Natural killer cell treated with Interleukin-12 subunit alpha and Interleukin-12 subunit beta and Interleukin-15 and Interleukin-18, amount 100 ng/mL, for 72 hours (primary cell): ENCODE data around the gene NFATC1. TPM values are rescaled to one million over a fixed set of nuclear protein-coding genes. Genes with fewer than 3 reads are reported as not detected.
"Not testable (repeated sequence)": the region's sequence is repeated elsewhere in the genome, so short reads cannot be mapped to it uniquely, and the experiment has no call there.

Source experiments
- ATAC-seq, 2 donors: fragments of 150-1000 bp; cut with Tn5 transposase in 1 of 2; sonication (Bioruptor Pico), chemical (Tn5 transposase) in 1 of 2; 2 replicates each; pipeline ENCODE4 v1.10.0; 2021
- DNase-seq: peaks from one replicate; pipeline ENCODE4 v3.0.0; 2022; ENCODE audit warnings: low spot score
- H3K27ac Mint-ChIP-seq, 2 donors: 1 replicate in 1 of 2; 2 replicates in 1 of 2; pipeline ENCODE4 v1.8.0; 2022; ENCODE audit warnings: mixed read lengths in 2 of 2, mild to moderate bottlenecking in 1 of 2, moderate library complexity in 1 of 2
- H3K27me3 Mint-ChIP-seq, 2 donors: 1 replicate in 1 of 2; 2 replicates in 1 of 2; pipeline ENCODE4 v1.8.0; 2022; ENCODE audit warnings: mixed read lengths in 2 of 2
- H3K36me3 Mint-ChIP-seq: one replicate; pipeline ENCODE4 v1.8.0; 2022; ENCODE audit warnings: mixed read lengths
- H3K4me1 Mint-ChIP-seq, 2 donors: 1 replicate in 1 of 2; 2 replicates in 1 of 2; pipeline ENCODE4 v1.8.0; 2022; ENCODE audit warnings: low read depth in 2 of 2, mixed read lengths in 2 of 2, mild to moderate bottlenecking in 1 of 2
- H3K4me3 Mint-ChIP-seq: one replicate; pipeline ENCODE4 v1.8.0; 2022; ENCODE audit warnings: mixed read lengths
- H3K9me3 Mint-ChIP-seq: 2 replicates; pipeline ENCODE4 v1.8.0; 2022; ENCODE audit warnings: mixed read lengths
- total RNA-seq, 2 donors: library from RNA; stranded (reverse); gene quantifications; one replicate each; pipeline ENCODE4 v1.2.3, GENCODE V29; 2022

The NFATC1 gene
- total RNA-seq, 2 donors from 2014 or later = 22.3 to 34.4 TPM

- peak; percentile 61 for DNase-seq
- Mint-ChIP-seq H3K4me3 (no peak overlapping the region), H3K9me3 (no peaks in the 10 kb centered on the region), H3K27ac (no peak overlapping the region), H3K36me3 (no peaks in the 10 kb centered on the region), H3K27me3 (no peaks in the 10 kb centered on the region), H3K4me1 (no peaks in the 10 kb centered on the region)
- no peak for ATAC-seq
Observed at GRCh38 chr18:79479116-79479760, 83.5 kb downstream of the NFATC1 start.

DNA sequence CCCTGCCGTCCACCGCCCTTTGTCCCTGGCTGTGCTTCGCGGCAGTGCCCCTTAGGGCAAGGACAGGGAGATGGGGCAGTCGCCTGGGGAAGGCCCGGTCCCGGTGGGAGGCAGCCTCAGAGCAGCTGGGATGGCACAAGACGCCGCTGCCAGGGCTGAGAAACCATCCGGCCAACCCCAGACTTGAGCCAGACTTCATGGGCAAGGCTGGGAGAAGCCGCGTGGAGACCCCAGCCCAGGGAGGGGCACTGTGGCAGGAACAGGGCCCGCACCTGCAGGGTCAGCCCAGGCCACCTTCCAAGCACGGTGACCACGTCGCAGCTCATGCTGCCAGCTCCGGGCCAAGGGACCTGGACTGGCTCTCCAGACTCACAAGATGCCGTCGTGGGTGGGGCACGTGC lies 84.0 kb downstream of the NFATC1 start:
- Mint-ChIP-seq H3K4me1 (peaks cover 0 to 2% of the 10 kb centered on the region in 2 donors), H3K27me3 (no peaks in the 10 kb centered on the region), H3K36me3 (no peaks in the 10 kb centered on the region), H3K4me3 (no peak overlapping the region), H3K9me3 (no peaks in the 10 kb centered on the region), H3K27ac (no peak overlapping the region)
- no peak for DNase-seq
- ATAC-seq = peak in 1 of 2 donors; percentile 25

DNA sequence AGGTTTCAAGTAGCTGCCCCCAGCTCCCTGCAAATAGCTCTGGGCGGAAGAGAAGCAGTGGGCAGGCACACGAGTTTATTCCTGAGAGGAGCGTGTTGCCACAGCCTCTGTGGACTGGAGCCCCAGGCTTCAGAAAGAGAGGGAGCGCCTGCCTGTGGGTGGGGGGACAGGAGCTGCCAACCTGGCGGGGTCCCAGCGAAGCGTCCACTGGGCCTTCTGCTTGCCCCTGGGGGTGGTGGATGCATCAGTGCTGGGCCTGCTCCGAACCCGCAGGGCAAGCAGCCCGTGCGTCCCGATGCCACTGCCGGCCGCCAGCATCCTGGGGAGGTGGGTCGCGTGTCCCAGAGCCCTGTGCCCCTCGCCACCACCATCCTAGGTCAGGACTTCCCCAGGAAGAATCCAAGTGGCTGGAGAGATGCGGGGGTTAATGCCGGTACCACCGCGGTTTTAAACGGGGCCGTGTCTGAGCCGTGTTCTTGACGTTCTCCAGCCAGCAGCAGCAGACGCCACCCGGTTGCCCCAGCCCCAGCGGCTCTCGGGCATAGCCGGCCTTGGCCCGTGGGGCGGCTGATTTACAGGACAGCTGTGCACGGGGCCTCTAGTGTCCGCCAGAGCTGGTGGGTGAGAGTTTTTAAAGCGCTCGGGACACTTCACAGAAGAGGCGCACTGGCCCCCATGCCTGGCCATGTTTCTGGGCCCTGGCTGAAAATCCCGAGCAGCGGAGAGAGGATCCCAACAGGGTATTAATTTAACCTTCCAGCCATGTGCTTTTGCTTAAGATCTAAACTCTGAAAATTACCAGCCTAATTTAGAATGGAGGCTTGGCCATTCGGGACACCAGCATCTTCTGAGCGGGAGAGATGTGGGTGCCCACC lies 84.7 kb downstream of the NFATC1 start:
- Mint-ChIP-seq H3K27ac (no peak overlapping the region), H3K4me1 (peaks cover 0 to 2% of the 10 kb centered on the region in 2 donors)

DNA sequence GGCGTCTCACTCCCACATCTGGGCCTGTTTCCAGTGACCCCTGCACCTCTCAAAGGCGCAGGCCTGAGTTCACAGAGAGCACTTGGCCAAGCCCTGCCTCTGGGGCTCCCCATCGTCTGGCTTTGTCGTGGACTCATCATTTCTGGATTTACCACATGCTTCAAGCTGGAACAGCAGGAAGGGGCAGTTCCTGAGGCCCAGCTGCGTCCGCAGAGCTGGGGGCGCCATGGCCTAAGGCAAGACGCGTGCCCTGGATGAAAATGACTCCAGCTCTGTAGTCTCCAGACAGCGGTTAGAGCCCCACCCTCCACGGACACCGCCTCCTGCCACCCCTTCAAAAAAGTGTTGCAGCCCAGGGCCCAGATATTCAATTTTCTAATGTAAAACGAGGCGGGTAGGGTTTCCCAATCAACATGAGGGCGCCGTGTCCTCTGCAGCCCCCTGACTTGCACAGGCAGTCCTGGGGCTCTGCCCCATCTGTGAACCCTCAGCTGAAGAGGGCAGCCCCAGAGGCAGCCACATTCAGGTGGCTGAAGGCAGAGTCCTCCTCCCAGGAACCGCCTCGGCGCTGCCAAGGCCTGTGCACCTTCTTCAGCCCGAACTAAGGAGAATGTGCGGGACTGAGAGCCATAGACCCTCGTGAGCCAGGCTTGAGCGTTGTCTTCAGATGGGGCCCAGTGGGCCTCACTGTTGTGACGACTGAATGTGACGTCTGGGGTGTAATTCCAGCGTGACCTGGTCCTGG lies 85.5 kb downstream of the NFATC1 start:
- ATAC-seq = peak in 1 of 2 donors; percentile 28
- DNase-seq = peak; percentile 42
- Mint-ChIP-seq H3K27me3 (no peaks in the 10 kb centered on the region), H3K4me3 (no peak overlapping the region), H3K4me1 (peaks cover 0 to 2% of the 10 kb centered on the region in 2 donors), H3K36me3 (no peaks in the 10 kb centered on the region), H3K27ac (no peak overlapping the region), H3K9me3 (no peaks in the 10 kb centered on the region)

More for the DNA sequence above, 84.7 kb downstream of the NFATC1 start:
- Mint-ChIP-seq H3K27me3 (no peaks in the 10 kb centered on the region), H3K4me3 (no peak overlapping the region), H3K36me3 (no peaks in the 10 kb centered on the region), H3K9me3 (no peaks in the 10 kb centered on the region)
- peak; percentile 55 for DNase-seq
- ATAC-seq = no peak

DNA sequence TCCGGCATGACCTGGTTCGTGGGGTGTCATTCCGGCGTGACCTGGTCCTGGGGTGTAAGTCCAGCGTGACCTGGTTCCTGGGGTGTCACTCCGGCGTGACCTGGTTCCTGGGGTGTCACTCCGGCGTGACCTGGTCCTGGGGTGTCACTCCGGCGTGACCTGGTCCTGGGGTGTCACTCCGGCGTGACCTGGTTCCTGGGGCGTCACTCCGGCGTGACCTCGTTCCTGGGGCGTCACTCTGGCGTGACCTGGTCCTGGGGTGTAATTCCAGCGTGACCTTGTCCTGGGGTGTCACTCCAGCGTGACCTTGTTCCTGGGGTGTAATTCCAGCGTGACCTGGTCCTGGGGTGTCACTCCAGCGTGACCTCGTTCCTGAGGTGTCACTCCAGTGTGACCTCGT lies 87.7 kb downstream of the NFATC1 start:
- not testable (repeated sequence) for ATAC-seq, H3K4me1 Mint-ChIP-seq, H3K27me3 Mint-ChIP-seq, H3K4me3 Mint-ChIP-seq, H3K9me3 Mint-ChIP-seq, H3K27ac Mint-ChIP-seq, H3K36me3 Mint-ChIP-seq
- DNase-seq = peak; percentile 47

- H3K36me3 Mint-ChIP-seq = no peaks in the 10 kb centered on the region
- no peak for ATAC-seq
- peaks cover 0 to 2% of the 10 kb centered on the region in 2 donors for H3K4me1 Mint-ChIP-seq
- DNase-seq = peak; percentile 53
- no peaks in the 10 kb centered on the region for H3K9me3 Mint-ChIP-seq
- H3K27me3 Mint-ChIP-seq = no peaks in the 10 kb centered on the region
- no peak overlapping the region for H3K27ac Mint-ChIP-seq
- no peak overlapping the region for H3K4me3 Mint-ChIP-seq
Observed at GRCh38 chr18:79483971-79484491, 88.3 kb downstream of the NFATC1 start.

DNA sequence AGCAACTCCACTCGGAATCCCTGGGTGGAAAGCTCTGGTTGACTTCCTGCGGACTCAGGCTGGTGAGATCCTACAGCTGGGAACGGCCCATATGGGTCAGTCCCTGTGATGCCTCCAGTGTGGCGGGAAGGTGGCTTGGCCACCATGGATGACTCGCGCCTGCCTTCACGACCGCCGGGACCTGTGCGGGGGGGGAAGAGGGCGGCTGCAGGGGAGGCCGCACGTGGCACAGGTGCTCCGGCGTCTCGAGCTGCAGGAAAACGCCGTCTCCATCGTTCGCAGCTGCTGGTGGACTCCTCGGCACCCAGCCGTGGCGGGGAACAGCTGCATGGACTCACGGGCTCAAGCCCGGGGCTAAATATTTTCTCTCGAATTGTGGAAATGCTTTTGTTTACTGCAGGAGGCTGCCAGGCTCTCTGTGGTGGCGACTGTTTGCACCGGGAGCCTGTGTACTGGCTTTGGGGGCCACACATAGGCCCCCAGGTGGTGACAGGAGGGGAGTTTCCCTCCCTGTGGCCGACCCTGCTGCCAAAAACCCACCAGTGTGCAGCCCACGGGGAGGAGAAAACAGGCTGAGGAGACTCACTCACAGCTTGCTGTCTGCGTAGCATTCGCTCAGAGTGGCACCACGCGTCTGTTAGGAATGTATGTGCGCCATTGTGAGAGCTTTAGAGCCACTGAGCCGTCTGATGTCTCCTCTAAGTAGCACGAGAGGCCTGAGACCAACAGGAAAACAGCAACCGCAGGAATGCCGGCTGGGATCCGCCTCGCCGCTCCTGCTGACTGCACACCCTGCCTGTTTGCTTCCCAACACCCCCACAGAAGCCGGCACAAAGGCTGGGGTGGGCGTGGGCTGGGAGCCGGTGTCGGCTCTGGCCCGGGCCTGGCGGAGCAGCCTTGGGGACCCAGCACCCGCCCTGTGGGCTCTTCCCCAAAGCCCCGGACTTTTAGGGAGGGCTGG lies 89.2 kb downstream of the NFATC1 start:
- peaks cover 0 to 2% of the 10 kb centered on the region in 2 donors for H3K4me1 Mint-ChIP-seq
- no peak for ATAC-seq
- H3K4me3 Mint-ChIP-seq = no peak overlapping the region
- peak; percentile 59 for DNase-seq
- no peaks in the 10 kb centered on the region for H3K27me3 Mint-ChIP-seq
- no peak overlapping the region for H3K27ac Mint-ChIP-seq
- no peaks in the 10 kb centered on the region for H3K36me3 Mint-ChIP-seq
- H3K9me3 Mint-ChIP-seq = no peaks in the 10 kb centered on the region

DNA sequence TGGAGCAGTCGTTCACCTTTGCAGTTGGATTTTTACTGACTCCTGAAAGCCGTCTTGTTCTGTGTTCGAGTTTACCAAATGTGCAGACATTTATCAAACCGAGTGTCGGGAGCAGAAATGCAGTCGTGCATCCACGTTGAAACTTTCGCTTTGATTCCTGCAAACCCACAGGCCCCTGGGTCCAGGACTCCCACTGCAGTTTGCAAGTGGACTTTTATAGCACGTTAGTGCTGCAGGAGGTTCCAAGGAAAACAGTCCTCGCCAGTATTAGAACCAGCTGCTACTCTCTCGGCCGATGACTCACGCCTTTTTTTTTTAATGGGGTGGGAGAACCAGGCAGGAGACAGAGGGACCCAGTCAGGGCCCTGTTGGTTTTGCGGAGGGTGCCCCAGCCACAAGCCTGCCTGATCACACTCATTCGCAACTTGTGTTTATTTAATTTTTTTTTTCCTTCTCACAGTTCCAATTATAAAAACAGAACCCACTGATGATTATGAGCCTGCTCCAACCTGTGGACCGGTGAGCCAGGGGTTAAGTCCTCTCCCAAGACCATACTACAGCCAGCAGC lies 90.1 kb downstream of the NFATC1 start:
- ATAC-seq = no peak
- no peaks in the 10 kb centered on the region for H3K9me3 Mint-ChIP-seq
- H3K27ac Mint-ChIP-seq = no peak overlapping the region
- H3K36me3 Mint-ChIP-seq = no peaks in the 10 kb centered on the region
- peaks cover 0 to 4% of the 10 kb centered on the region in 2 donors for H3K4me1 Mint-ChIP-seq
- peak; percentile 5 for DNase-seq
- no peaks in the 10 kb centered on the region for H3K27me3 Mint-ChIP-seq
- no peak overlapping the region for H3K4me3 Mint-ChIP-seq

DNA sequence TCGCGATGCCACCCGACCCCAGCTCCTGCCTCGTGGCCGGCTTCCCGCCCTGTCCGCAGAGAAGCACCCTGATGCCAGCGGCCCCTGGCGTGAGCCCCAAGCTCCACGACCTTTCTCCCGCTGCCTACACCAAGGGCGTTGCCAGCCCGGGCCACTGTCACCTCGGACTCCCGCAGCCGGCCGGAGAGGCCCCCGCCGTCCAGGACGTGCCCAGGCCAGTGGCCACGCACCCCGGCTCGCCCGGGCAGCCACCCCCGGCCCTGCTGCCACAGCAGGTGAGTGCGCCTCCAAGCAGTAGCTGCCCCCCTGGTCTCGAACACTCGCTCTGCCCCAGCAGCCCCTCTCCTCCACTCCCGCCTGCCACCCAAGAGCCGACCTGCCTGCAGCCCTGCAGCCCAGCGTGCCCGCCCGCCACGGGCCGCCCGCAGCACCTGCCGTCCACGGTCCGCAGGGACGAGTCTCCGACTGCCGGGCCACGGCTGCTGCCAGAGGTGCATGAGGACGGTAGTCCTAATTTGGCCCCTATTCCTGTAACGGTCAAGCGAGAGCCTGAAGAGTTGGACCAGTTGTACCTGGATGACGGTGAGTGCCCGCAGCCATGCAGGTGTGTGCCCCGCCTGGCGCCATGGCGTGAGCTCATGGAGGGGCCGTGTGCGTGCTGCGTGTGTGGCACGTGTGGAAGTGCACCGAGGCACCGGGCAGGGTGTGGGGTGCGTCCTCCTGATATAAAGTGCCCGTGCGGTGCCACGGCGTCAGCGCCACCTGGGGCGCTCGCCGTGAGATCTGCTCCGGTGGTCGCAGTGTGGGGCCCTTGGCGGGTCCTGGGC lies 90.8 kb downstream of the NFATC1 start:
- H3K36me3 Mint-ChIP-seq = no peaks in the 10 kb centered on the region
- no peaks in the 10 kb centered on the region for H3K27me3 Mint-ChIP-seq
- no peaks in the 10 kb centered on the region for H3K9me3 Mint-ChIP-seq
- DNase-seq (peak; percentile 58), ATAC-seq (peak in 1 of 2 donors; percentile 43)
- peaks cover 0 to 5% of the 10 kb centered on the region in 2 donors for H3K4me1 Mint-ChIP-seq
- no peak overlapping the region for H3K27ac Mint-ChIP-seq
- no peak overlapping the region for H3K4me3 Mint-ChIP-seq

- no peak overlapping the region for H3K4me3 Mint-ChIP-seq
- peak in 1 of 2 donors; percentile 20 for ATAC-seq
- H3K9me3 Mint-ChIP-seq = no peaks in the 10 kb centered on the region
- no peak for DNase-seq
- H3K36me3 Mint-ChIP-seq = no peaks in the 10 kb centered on the region
- peaks cover 0 to 7% of the 10 kb centered on the region in 2 donors for H3K4me1 Mint-ChIP-seq
- no peaks in the 10 kb centered on the region for H3K27me3 Mint-ChIP-seq
- H3K27ac Mint-ChIP-seq = no peak overlapping the region
Observed at GRCh38 chr18:79487183-79487800, 91.6 kb downstream of the NFATC1 start.

GRCh38 chr18:79487801-79488201 lies 92.1 kb downstream of the NFATC1 start:
- peaks cover 0 to 7% of the 10 kb centered on the region in 2 donors for H3K4me1 Mint-ChIP-seq
- no peaks in the 10 kb centered on the region for H3K27me3 Mint-ChIP-seq
- H3K9me3 Mint-ChIP-seq = no peaks in the 10 kb centered on the region
- no peaks in the 10 kb centered on the region for H3K36me3 Mint-ChIP-seq
- DNase-seq = peak; percentile 56
- ATAC-seq = no peak
- H3K4me3 Mint-ChIP-seq = no peak overlapping the region
- no peak overlapping the region for H3K27ac Mint-ChIP-seq
